SK-N-SH (cell line): ENCODE results near the gene R3HCC1L.

Experiments used
- CTCF ChIP-seq: fragments of 200-600 bp; sonication (generic); IDR thresholded peaks from 2 replicates; pipeline ENCODE4 v1.6.1; 2017; ENCODE audit warnings: antibody characterized with exemption, mild to moderate bottlenecking, moderate library complexity
- FOXJ3 ChIP-seq: sonication (generic); formaldehyde crosslinking; IDR thresholded peaks from 2 replicates; pipeline ENCODE4 v1.5.1; 2020; ENCODE audit warnings: mild to moderate bottlenecking, missing genetic modification reagents
- MEF2A ChIP-seq: IDR thresholded peaks from 2 replicates; pipeline ENCODE4 v1.4.0; 2012; ENCODE audit warnings: low read depth, borderline replicate concordance
- REST ChIP-seq: IDR thresholded peaks from 2 replicates; pipeline ENCODE4 v1.6.1; 2012; ENCODE audit warnings: mild to moderate bottlenecking, low read depth, low read length, moderate library complexity
- SMC3 ChIP-seq: IDR thresholded peaks from 2 replicates; pipeline ENCODE4 v1.6.1; 2012; ENCODE audit warnings: low read depth, low read length, improper control_type of control experiment
- ZBTB33 ChIP-seq: IDR thresholded peaks from 2 replicates; pipeline ENCODE4 v1.4.0; 2012; ENCODE audit warnings: low read depth, borderline replicate concordance

GRCh38 chr10:98168147-98168546, 33.7 kb downstream of the R3HCC1L start:
- no peak for TF ChIP-seq CTCF
- TF ChIP-seq SMC3: no peak
- TF ChIP-seq REST: no peak
- TF ChIP-seq FOXJ3 (CRISPR knock-in tag): no peak
- no peak for TF ChIP-seq ZBTB33
- no peak for TF ChIP-seq MEF2A
